Mesothelial cell of epicardium (in vitro differentiated cells): Measurements from ENCODE around the gene TBC1D2. TPM values are rescaled to one million over a fixed set of nuclear protein-coding genes. Genes with fewer than 3 reads are reported as not detected.

Experiments
- DNase-seq, 2 experiments: peaks; one replicate each; pipeline ENCODE4 v3.0.0; 2021; ENCODE audit warnings: low spot score in 2 of 2; ENCODE audit not compliant: unreplicated experiment in 2 of 2
- H3K27ac Mint-ChIP-seq: 2 replicates; pipeline ENCODE4 v1.8.0; 2021; ENCODE audit warnings: mixed read lengths
- H3K27me3 Mint-ChIP-seq: 2 replicates; pipeline ENCODE4 v1.8.0; 2021; ENCODE audit warnings: low read depth, mixed read lengths
- H3K36me3 Mint-ChIP-seq: 2 replicates; pipeline ENCODE4 v1.8.0; 2021; ENCODE audit warnings: mixed read lengths
- H3K4me1 Mint-ChIP-seq: 2 replicates; pipeline ENCODE4 v1.8.0; 2021; ENCODE audit warnings: mixed read lengths
- H3K4me3 Mint-ChIP-seq: 2 replicates; pipeline ENCODE4 v1.8.0; 2021; ENCODE audit warnings: mild to moderate bottlenecking, moderate library complexity, mixed read lengths
- H3K9me3 Mint-ChIP-seq: 2 replicates; pipeline ENCODE4 v1.8.0; 2021; ENCODE audit warnings: mixed read lengths
- total RNA-seq: library from RNA; stranded (reverse); gene quantifications from 3 replicates; pipeline ENCODE4 v1.2.1, GENCODE V29; 2021
- TF ChIP-seq, protein P1 (sequence below): fragments of 200-600 bp; sonication (generic); IDR thresholded peaks from one replicate; pipeline ENCODE4 v1.5.0; 2021; ENCODE audit warnings: antibody characterized with exemption; ENCODE audit not compliant: unreplicated experiment

TBC1D2 gene
- total RNA-seq, 1 donor from 2014 or later = 7.0 TPM

DNA sequence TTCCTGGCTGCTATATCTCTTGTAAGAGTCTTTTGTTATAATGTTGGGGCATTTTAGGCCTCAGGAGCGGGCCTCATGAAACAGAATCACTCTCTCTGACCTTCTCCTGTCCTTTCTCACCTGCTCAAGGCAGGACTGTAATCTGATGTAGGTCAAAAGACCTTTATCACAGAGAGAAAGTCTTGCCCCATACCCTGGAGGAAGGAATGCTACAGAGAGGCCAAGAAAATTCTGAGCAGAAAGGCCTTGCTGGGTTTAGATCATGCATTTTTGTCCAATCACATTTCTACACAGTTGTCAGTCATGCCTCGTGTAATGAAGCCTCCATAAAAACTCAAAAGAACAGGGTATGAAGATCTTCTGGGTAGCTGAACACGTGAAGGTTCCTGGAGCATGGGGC, 45.2 kb upstream of the TBC1D2 start:
- Mint-ChIP-seq H3K4me1 (no peaks in the 10 kb centered on the region), H3K9me3 (no peaks in the 10 kb centered on the region), H3K27ac (no peak overlapping the region), H3K4me3 (no peak overlapping the region), H3K27me3 (peaks cover 1% of the 10 kb centered on the region), H3K36me3 (no peaks in the 10 kb centered on the region)
- TF ChIP-seq, protein P1, sequence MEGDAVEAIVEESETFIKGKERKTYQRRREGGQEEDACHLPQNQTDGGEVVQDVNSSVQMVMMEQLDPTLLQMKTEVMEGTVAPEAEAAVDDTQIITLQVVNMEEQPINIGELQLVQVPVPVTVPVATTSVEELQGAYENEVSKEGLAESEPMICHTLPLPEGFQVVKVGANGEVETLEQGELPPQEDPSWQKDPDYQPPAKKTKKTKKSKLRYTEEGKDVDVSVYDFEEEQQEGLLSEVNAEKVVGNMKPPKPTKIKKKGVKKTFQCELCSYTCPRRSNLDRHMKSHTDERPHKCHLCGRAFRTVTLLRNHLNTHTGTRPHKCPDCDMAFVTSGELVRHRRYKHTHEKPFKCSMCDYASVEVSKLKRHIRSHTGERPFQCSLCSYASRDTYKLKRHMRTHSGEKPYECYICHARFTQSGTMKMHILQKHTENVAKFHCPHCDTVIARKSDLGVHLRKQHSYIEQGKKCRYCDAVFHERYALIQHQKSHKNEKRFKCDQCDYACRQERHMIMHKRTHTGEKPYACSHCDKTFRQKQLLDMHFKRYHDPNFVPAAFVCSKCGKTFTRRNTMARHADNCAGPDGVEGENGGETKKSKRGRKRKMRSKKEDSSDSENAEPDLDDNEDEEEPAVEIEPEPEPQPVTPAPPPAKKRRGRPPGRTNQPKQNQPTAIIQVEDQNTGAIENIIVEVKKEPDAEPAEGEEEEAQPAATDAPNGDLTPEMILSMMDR = no peak
- DNase-seq = no peak

DNA sequence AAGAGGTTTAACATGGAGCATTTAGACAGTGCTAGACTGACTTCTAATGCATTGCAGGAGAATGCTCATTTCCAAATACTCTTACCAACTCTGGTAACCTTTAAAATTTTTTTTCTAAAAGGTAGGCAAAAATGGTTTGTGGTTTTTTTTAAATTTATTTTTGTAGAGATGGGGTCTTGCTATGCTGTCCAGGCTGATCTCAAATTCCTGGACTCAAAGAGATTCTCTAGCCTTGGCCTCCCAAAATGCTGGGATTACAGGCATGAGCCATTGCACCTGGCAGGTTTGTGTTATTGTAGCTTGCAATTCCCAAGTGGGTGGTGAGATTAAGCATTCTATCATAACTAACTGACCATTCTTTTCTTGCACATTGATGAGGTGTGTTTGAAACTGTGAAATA, 43.0 kb upstream of the TBC1D2 start:
- Mint-ChIP-seq H3K4me3 (no peak overlapping the region), H3K27me3 (peaks cover 1% of the 10 kb centered on the region), H3K36me3 (no peaks in the 10 kb centered on the region), H3K27ac (no peak overlapping the region), H3K4me1 (no peaks in the 10 kb centered on the region), H3K9me3 (no peaks in the 10 kb centered on the region)
- no peak for DNase-seq
- TF ChIP-seq, protein P1 = no peak

DNA sequence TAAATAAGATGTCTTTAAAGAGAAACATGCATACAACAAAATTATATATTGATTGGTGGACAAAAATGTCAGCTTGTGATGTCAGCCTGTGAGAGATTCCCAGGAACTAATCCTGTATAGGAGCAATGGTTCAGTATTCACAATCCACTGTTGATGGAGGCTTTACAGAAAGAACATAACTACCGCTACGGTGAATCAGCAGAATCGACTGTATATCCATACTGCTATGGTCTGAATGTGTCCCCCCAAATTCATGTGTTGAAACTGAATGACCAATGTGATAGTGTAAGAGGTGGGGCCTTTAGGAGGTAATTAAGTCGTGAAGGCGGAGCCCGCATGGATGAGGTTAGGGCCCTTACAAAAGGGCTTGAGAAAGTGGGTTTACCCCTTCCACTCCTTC, 40.4 kb upstream of the TBC1D2 start:
- TF ChIP-seq, protein P1 = no peak
- Mint-ChIP-seq H3K4me3 (no peak overlapping the region), H3K4me1 (no peaks in the 10 kb centered on the region), H3K27me3 (peaks cover 4% of the 10 kb centered on the region), H3K36me3 (no peaks in the 10 kb centered on the region), H3K9me3 (no peaks in the 10 kb centered on the region), H3K27ac (no peak overlapping the region)
- no peak for DNase-seq

DNA sequence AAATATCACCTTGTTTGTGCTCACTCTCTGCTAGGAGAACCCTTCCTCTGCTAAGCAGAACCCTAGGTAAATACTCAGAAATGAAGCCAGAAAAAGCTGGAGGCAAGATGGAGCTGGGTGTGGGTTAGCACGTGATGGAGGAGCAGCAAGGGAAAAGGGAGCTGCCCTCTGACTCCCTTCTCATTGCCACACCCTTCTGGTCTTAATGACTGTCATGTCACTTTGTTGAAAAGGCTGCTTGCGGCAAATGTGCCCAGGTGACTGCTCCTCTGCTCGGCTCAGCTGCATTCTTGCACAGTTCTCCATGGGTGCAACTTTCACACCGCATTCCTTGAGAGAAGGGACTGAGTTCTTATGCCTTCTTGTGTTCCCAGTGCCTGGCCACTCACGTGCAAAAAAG, 36.4 kb upstream of the TBC1D2 start:
- Mint-ChIP-seq H3K4me1 (no peaks in the 10 kb centered on the region), H3K27ac (no peak overlapping the region), H3K9me3 (no peaks in the 10 kb centered on the region), H3K36me3 (no peaks in the 10 kb centered on the region), H3K4me3 (no peak overlapping the region), H3K27me3 (peaks cover 4% of the 10 kb centered on the region)
- TF ChIP-seq, protein P1 = no peak
- DNase-seq = no peak

DNA sequence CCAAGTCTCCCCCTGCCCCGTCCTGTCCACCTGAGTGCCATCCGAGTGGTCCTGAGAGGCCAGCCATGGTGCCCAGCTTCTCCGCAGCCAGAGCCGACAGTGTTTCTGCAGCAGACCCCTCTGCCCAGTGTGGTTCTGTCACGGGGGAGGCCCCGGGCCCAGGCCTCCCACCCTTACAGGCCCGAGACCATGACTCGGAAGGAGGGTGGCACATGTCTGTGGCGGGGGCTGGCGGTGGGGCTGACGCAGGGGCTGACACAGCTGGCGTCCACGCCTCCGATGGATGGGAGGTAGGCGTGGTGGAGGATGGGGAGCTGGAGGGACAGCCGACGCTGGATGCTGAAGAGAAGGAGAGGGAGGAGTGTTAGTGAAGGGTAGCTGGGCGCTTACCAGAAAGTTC, 35.0 kb upstream of the TBC1D2 start:
- H3K4me3 Mint-ChIP-seq = no peak overlapping the region
- H3K9me3 Mint-ChIP-seq = no peaks in the 10 kb centered on the region
- H3K27ac Mint-ChIP-seq = no peak overlapping the region
- no peaks in the 10 kb centered on the region for H3K4me1 Mint-ChIP-seq
- H3K36me3 Mint-ChIP-seq = no peaks in the 10 kb centered on the region
- no peak for DNase-seq
- peaks cover 4% of the 10 kb centered on the region for H3K27me3 Mint-ChIP-seq
- TF ChIP-seq, protein P1 = no peak

DNA sequence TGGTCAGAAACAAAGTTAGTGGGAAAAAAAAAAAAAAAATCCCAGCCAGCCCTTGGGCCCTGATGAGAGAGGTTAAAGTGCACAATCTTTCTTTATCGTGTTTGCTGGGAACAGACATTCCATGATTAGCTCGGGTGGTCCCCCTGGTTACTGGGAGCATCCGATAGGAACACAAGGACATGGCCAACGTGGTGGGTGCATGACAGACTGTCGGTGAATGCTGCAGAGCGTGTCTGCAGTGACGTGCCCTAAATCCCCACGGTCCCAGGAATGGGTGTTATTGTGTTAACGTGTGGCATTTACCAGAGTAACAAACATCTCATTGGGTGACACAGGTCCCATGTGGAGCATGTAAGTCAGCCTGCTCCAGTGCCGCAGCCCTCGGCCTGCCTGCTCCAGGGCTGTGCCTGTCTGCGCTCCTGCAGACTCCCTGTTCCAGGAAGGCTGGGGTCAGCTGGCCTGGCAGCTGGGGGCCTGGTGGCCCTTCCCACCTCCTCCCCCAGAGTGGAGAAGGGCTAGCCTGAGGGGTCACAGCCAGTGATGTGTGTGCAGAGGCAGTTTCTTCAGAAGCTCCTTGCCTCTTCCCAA, 34.3 kb upstream of the TBC1D2 start:
- Mint-ChIP-seq H3K27ac (no peak overlapping the region), H3K9me3 (no peaks in the 10 kb centered on the region), H3K27me3 (peaks cover 4% of the 10 kb centered on the region), H3K4me1 (no peaks in the 10 kb centered on the region), H3K4me3 (no peak overlapping the region), H3K36me3 (no peaks in the 10 kb centered on the region)
- no peak for DNase-seq
- TF ChIP-seq, protein P1 = no peak
